ENCODE results near the gene PHAF1. TPM values are rescaled to one million over a fixed set of nuclear protein-coding genes. Genes with fewer than 3 reads are reported as not detected.
"Not testable (repeated sequence)": the region's sequence is repeated elsewhere in the genome, so short reads cannot be mapped to it uniquely, and the experiment has no call there.

Gene PHAF1
- total RNA-seq, 1 donor from 2014 or later: 14.9 TPM

DNA sequence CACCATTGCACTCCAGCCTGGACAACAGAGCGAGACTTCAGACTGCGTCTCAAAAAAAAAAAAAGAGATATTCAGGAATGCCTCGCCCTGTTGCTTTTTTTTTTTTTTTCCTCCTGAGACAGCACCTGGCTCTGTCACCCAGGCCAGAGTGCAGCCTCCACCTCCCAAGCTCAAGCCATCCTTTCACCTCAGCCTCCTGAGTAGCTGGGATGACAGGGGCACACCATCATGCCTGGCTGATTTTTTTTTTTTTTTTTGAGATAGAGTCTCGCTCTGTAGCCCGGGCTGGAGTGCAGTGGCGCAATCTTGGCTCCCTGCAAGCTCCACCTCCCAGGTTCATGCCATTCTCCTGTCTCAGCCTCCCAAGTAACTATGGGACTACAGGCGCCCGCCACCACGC is 8.0 kb downstream of the PHAF1 start:
- Mint-ChIP-seq H3K9me3 (ENCODE audit: low read depth) (no peaks in the 10 kb centered on the region), H3K27me3 (ENCODE audit: low read depth) (no peaks in the 10 kb centered on the region)

GRCh38 chr16:67120025-67120424 is 10.3 kb downstream of the PHAF1 start:
- Mint-ChIP-seq H3K4me3 (ENCODE audit: unreplicated experiment) (no peak overlapping the region), H3K27ac (ENCODE audit: unreplicated experiment) (no peak overlapping the region), H3K36me3 (ENCODE audit: low read depth) (peaks cover 7% of the 10 kb centered on the region), H3K27me3 (ENCODE audit: low read depth) (no peaks in the 10 kb centered on the region), H3K4me1 (ENCODE audit: low read depth) (peaks cover 8% of the 10 kb centered on the region), H3K9me3 (ENCODE audit: low read depth) (no peaks in the 10 kb centered on the region)
- DNase-seq (ENCODE audit: low spot score): no peak
- TF ChIP-seq CTCF (IDR thresholded peaks at IDR 0.05): no peak

More for the DNA sequence above, 8.0 kb downstream of the PHAF1 start:
- Mint-ChIP-seq H3K4me3 (ENCODE audit: unreplicated experiment) (no peak overlapping the region), H3K27ac (ENCODE audit: unreplicated experiment) (no peak overlapping the region), H3K36me3 (ENCODE audit: low read depth) (peaks cover 6% of the 10 kb centered on the region), H3K4me1 (ENCODE audit: low read depth) (peaks cover 17% of the 10 kb centered on the region)
- TF ChIP-seq CTCF (IDR thresholded peaks at IDR 0.05): no peak
- no peak for DNase-seq (ENCODE audit: low spot score)

DNA sequence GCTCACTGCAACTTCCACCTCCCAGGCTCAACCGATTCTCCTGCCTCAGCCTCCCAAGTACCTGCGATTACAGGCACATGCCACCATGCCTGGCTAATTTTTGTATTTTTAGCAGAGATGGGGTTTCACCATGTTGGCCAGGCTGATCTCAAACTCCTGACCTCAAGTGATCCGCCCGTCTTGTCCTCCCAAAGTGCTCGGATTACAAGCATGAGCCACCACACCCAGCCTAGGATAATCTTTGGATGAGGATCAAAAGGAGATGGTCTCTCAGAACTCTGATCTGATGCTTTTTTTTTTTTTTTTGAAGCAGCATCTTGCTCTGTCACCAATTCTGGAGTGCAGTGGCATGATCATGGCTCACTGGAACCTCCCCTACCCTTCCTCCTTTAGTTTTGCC is 13.1 kb downstream of the PHAF1 start:
- H3K27me3 Mint-ChIP-seq (ENCODE audit: low read depth); H3K9me3 Mint-ChIP-seq (ENCODE audit: low read depth); DNase-seq (ENCODE audit: low spot score); H3K4me3 Mint-ChIP-seq (ENCODE audit: unreplicated experiment); H3K27ac Mint-ChIP-seq (ENCODE audit: unreplicated experiment); H3K4me1 Mint-ChIP-seq (ENCODE audit: low read depth): not testable (repeated sequence)
- H3K36me3 Mint-ChIP-seq (ENCODE audit: low read depth): peaks cover 15% of the 10 kb centered on the region

- Mint-ChIP-seq H3K36me3 (ENCODE audit: low read depth) (peaks cover 22% of the 10 kb centered on the region), H3K4me3 (ENCODE audit: unreplicated experiment) (no peak overlapping the region), H3K9me3 (ENCODE audit: low read depth) (no peaks in the 10 kb centered on the region), H3K27me3 (ENCODE audit: low read depth) (no peaks in the 10 kb centered on the region), H3K27ac (ENCODE audit: unreplicated experiment) (no peak overlapping the region), H3K4me1 (ENCODE audit: low read depth) (no peaks in the 10 kb centered on the region)
- no peak for TF ChIP-seq CTCF (IDR thresholded peaks at IDR 0.05)
- no peak for DNase-seq (ENCODE audit: low spot score)
Measured at GRCh38 chr16:67128417-67128816, 18.7 kb downstream of the PHAF1 start.

DNA sequence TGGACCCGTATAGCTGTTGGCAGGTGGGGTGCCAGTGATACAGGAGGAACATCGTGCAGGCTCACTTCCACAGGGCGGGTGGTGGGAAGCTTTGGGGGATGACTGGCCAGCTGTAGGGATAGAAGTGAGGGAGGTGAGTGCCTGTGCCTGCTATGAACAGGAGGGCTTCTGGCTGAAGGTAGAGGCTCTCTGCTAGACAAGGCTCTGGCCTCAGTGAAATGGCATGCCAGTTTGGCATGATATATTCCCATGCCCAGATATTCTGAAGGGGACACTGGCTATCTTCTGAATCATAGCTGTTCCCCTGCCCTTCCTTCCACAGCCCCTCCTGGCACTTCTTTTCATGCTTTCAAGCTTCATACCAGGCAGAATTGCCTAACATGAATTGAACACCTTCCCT is 19.1 kb downstream of the PHAF1 start:
- no peak overlapping the region for H3K4me3 Mint-ChIP-seq (ENCODE audit: unreplicated experiment)
- no peak for DNase-seq (ENCODE audit: low spot score)
- TF ChIP-seq CTCF (IDR thresholded peaks at IDR 0.05): no peak
- H3K36me3 Mint-ChIP-seq (ENCODE audit: low read depth): peaks cover 19% of the 10 kb centered on the region
- H3K4me1 Mint-ChIP-seq (ENCODE audit: low read depth): no peaks in the 10 kb centered on the region
- H3K27ac Mint-ChIP-seq (ENCODE audit: unreplicated experiment): no peak overlapping the region
- H3K27me3 Mint-ChIP-seq (ENCODE audit: low read depth): no peaks in the 10 kb centered on the region
- H3K9me3 Mint-ChIP-seq (ENCODE audit: low read depth): no peaks in the 10 kb centered on the region

DNA sequence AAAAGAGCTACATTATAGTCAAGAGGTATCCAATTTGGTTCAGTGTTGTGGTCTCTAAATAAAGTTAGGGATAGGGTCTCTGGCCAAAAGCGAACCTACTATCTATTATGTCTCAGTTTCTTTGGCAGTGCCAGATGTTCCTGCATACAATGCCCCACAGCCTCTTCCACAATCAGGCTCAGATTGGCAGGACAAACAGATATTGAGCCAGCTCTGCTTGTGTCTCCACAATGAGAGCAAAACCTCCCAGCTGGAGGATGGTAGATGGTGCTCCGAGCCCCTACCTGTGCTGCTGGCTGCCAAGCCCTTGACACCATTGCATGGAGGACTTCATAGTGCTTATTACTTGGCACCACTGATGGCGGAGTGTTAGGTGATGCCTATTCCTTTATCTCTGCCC is 19.7 kb downstream of the PHAF1 start:
- Mint-ChIP-seq H3K9me3 (ENCODE audit: low read depth) (no peaks in the 10 kb centered on the region), H3K4me1 (ENCODE audit: low read depth) (no peaks in the 10 kb centered on the region), H3K27ac (ENCODE audit: unreplicated experiment) (no peak overlapping the region), H3K36me3 (ENCODE audit: low read depth) (peaks cover 19% of the 10 kb centered on the region), H3K4me3 (ENCODE audit: unreplicated experiment) (no peak overlapping the region), H3K27me3 (ENCODE audit: low read depth) (no peaks in the 10 kb centered on the region)
- no peak for TF ChIP-seq CTCF (IDR thresholded peaks at IDR 0.05)
- no peak for DNase-seq (ENCODE audit: low spot score)

Data from chondrocyte (in vitro differentiated cells).